ENCODE measurements around the gene MAEL. TPM values are rescaled to one million over a fixed set of nuclear protein-coding genes. Genes with fewer than 3 reads are reported as not detected.

MAEL gene
- total and polyA plus RNA-seq, 2 of the 8 experiments (the other 6 are each of a cell fraction or from before 2014, with no cell fraction given), result 0.03 TPM; not detected in 1

DNA sequence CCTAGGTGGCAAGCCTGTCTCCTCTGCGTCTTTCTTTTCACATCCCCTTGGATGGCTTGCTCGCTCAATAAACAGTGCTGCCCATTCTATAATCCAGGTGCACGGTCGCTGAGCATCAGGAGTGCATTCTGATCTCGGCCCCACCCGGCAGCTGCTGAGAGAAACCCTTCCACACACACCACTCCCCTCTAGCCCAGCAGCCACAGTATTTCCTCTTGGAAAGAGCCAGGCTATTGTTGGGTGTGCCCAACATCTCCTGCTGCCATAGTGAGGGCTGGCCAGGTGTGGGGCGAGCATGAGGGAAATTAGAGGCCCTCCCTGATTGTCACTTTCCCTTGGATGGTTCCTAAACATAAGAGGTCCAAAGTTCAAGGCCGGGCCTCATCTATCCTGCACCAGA is 76.4 kb downstream of the MAEL start:
- peaks cover 0 to 2% (median 0%) of the 10 kb centered on the region in 4 experiments; a peak in 1 of 7 replicates for H3K4me1 ChIP-seq (replicated peaks in 1 of 4; ENCODE audit: control insufficient read depth in 3 of 4, insufficient read depth in 4 of 4, low read length in 3 of 4)
- no peak overlapping the region for H3K9ac ChIP-seq (replicated peaks in 1 of 4; ENCODE audit: extremely low read depth in 1 of 4, low read depth in 3 of 4, low read length in 3 of 4)
- H3K9me3 ChIP-seq (ENCODE audit: insufficient read depth in 2 of 2, low read depth in 1 of 2, low read length in 1 of 2), result no peaks in the 10 kb centered on the region
- no peak overlapping the region for H2AK5ac ChIP-seq (ENCODE audit: low read depth, low read length)
- H3K79me1 ChIP-seq (ENCODE audit: low read depth, low read length), result no peaks in the 10 kb centered on the region
- no peaks in the 10 kb centered on the region for H3K27me3 ChIP-seq (replicated peaks in 1 of 4; ENCODE audit: control insufficient read depth in 3 of 4, extremely low read depth in 1 of 4, insufficient read depth in 3 of 4, low read length in 3 of 4)
- H3K4me3 ChIP-seq (ENCODE audit: extremely low read depth in 1 of 4, insufficient read depth in 2 of 4, low read depth in 3 of 4, low read length in 4 of 4), result no peak overlapping the region
- no peak overlapping the region for H3K23ac ChIP-seq (ENCODE audit: insufficient read length)
- no peaks in the 10 kb centered on the region for H3K79me2 ChIP-seq (ENCODE audit: control insufficient read depth in 1 of 2, insufficient read depth in 2 of 2, low read length in 2 of 2)
- no peak overlapping the region for H3K14ac ChIP-seq (ENCODE audit: insufficient read length)
- DNase-seq (ENCODE audit: low read depth in 1 of 2, low spot score in 2 of 2), result no peak
- no peak overlapping the region for H4K8ac ChIP-seq (ENCODE audit: extremely low read depth, insufficient read depth, low read length)
- H3K36me3 ChIP-seq (ENCODE audit: control insufficient read depth in 2 of 4, insufficient read depth in 4 of 4, low read length in 3 of 4), result no peaks in the 10 kb centered on the region
- H4K20me1 ChIP-seq (replicated peaks in 1 of 2; ENCODE audit: control insufficient read depth in 1 of 2, insufficient read depth in 2 of 2, low read length in 2 of 2), result no peaks in the 10 kb centered on the region
- H4K91ac ChIP-seq (replicated peaks; ENCODE audit: insufficient read length, low read length), result no peak overlapping the region
- TF ChIP-seq POU5F1 (IDR thresholded peaks at IDR 0.05; ENCODE audit: low read depth, low read length) (no peak), BACH1 (IDR thresholded peaks at IDR 0.05; ENCODE audit: low read length) (no peak), CTBP2 (IDR thresholded peaks at IDR 0.05; ENCODE audit: borderline replicate concordance, insufficient read depth, insufficient read length, low read length) (no peak), PHF8 (conservative IDR thresholded peaks at IDR 0.05; ENCODE audit: low read depth, low read length) (no peak), ATF3 (IDR thresholded peaks at IDR 0.05; ENCODE audit: insufficient read depth, low read depth, low read length) (no peak), CHD1 (IDR thresholded peaks at IDR 0.05; ENCODE audit: low read depth, low read length) (no peak), SIN3A (conservative IDR thresholded peaks at IDR 0.05 in 1 of 2, IDR thresholded peaks at IDR 0.05 in 1 of 2; ENCODE audit: low read depth in 1 of 2, low read length in 2 of 2) (no peak), RNF2 (IDR thresholded peaks at IDR 0.05; ENCODE audit: borderline replicate concordance, low read depth, low read length, missing control alignments, poor library complexity, severe bottlenecking) (no peak)
- H2BK12ac ChIP-seq (ENCODE audit: low read depth, low read length), result peak overlapping the region; percentile 87; the same call in 1 of the 2 replicates
- no peak overlapping the region for H2BK20ac ChIP-seq (ENCODE audit: low read length)
- no peak overlapping the region for H3K56ac ChIP-seq (replicated peaks; ENCODE audit: insufficient read length, low read depth, low read length)
- H2BK5ac ChIP-seq (ENCODE audit: low read depth, low read length), result no peak overlapping the region
- POLR2A ChIA-PET (ENCODE audit: partially characterized antibody), result interaction anchor here (3.8 kb wide), 1 partner anchor 155 kb away, joined by 18 read pairs; the partner anchor contains the start of gene POU2F1
- no peak overlapping the region for H2BK120ac ChIP-seq (replicated peaks; ENCODE audit: low read depth, low read length)
- no peak overlapping the region for H3K27ac ChIP-seq (ENCODE audit: low read depth, low read length)
- 96% methylated on average over 8 of the region's 8 CpGs; no CpG with 5 or more reads in 1 of the 2 experiments for WGBS, 2 experiments (ENCODE audit: extremely low coverage in 1 of 2, insufficient coverage in 1 of 2, insufficient read length in 1 of 2, insufficient replicate concordance in 2 of 2, low coverage in 1 of 2, low lambda C conversion rate in 2 of 2, missing lambda C conversion rate in 1 of 2)
- peak overlapping the region; percentile 81; the same call in 1 of the 2 replicates for H2BK15ac ChIP-seq (ENCODE audit: low read length)
- H4K5ac ChIP-seq (ENCODE audit: insufficient read length, low read depth, low read length), result no peak overlapping the region
- H3K18ac ChIP-seq (ENCODE audit: extremely low read depth, low read length), result no peak overlapping the region
- no peak for FAIRE-seq
- H2AFZ ChIP-seq (ENCODE audit: low read length), result no peak overlapping the region
- H3K4ac ChIP-seq (replicated peaks; ENCODE audit: insufficient read length, low read depth, low read length), result no peak overlapping the region
- H3K23me2 ChIP-seq (ENCODE audit: low read depth, low read length), result no peaks in the 10 kb centered on the region
- CTCF ChIA-PET (ENCODE audit: partially characterized antibody), result interaction anchor here (0.6 to 18.6 kb wide), 17 partner anchors 8 to 469 kb away, joined by 3 to 874 read pairs (median 6); no protein-coding TSS in a partner anchor
- no peak overlapping the region for H3K4me2 ChIP-seq (ENCODE audit: insufficient read depth in 1 of 2, low read depth in 2 of 2, low read length in 2 of 2)

Measured in H1 (cell line).